ENCODE results near the gene ISM1.

GRCh38 chr20:13216533-13216932 lies 4.5 kb upstream of the ISM1 start:
- TF ChIP-seq CTCF (IDR thresholded peaks at IDR 0.05; ENCODE audit: low read length) (no peak), EZH2 (IDR thresholded peaks at IDR 0.05; ENCODE audit: borderline replicate concordance, low read length) (no peak)
